GM12873 (cell line): ENCODE measurements around the gene SCN9A.

ENCODE experiments used
- CTCF ChIP-seq: IDR thresholded peaks from 2 replicates; pipeline ENCODE4 v1.5.1; 2012; ENCODE audit warnings: low read depth, mild to moderate bottlenecking, moderate library complexity, low read length, control low read depth; ENCODE audit not compliant: insufficient read depth; ENCODE audit errors: missing control alignments

Gene SCN9A

DNA sequence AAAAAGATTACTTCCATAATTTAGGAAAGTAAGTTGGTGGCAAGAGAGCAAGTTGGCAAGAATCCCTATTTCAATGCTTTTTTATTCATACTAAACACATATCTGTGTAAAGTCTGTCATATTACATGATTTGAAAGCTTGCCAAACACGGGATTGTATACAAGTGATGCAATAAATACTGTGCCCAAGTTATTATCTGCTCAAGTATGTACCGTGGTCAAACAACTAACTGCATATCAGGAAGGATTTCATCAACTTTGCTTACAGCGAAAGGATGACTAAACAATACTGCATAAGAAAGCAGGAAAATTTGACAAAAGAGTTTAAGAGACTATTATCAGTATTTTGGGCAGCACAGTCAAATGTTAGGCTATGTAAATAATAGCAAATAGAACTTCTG is 178.3 kb downstream of the SCN9A start:
- no peak for TF ChIP-seq CTCF

DNA sequence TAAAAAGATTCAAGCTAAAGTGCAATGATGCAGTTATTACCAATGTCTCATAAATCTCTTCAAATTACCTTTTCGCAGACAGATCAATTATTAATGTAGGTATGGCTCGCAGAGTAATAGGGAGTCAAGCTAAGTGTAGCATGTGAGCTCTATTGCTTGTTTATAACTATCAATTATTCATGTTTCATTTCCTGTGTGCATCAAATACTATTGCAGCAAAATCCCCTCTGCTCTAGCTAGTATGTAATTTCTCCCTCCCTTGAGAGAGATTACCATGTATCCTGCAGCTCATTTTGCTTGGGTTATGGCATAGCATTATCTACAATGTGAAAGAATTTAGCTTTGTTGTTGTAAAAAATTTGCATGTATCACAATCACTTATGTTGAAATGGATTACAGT is 182.3 kb downstream of the SCN9A start:
- no peak for TF ChIP-seq CTCF

DNA sequence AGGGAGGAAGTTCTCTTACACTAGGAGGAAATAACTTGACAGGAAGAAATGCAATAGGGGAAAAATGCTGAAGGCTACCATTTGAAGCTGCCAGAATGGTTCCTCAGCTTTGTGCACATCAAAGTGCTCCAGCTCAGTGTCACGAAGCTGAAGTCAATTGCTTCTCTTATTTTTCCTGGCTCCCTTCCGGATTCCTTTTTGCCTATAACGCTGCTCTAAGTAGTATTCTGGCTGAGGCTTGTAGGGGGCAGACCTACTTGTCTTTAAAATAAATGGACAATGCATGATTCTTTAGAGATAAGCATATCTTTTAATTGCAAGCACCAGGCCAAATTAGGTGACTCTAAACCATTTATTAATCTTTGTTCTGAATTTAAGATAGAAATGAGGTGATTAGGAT is 187.7 kb downstream of the SCN9A start:
- TF ChIP-seq CTCF = no peak

GRCh38 chr2:166184789-166185188 is 191.0 kb downstream of the SCN9A start:
- no peak for TF ChIP-seq CTCF

DNA sequence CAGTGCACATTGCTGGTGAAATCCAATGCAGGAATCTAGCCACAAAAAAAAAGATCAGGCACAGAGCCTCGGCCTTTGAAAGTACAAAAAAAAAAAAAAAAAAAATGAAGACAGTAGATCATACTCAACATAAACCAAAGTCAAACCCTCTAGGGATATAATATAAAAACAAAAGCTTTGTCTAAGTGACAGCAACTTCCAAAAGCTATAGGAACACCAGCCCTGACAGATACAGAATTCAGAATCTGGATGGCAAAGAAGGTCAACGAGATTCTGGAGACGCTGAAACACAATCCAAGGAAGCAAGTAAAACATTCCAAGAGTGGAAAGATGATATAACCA is 194.0 kb downstream of the SCN9A start:
- TF ChIP-seq CTCF = no peak

DNA sequence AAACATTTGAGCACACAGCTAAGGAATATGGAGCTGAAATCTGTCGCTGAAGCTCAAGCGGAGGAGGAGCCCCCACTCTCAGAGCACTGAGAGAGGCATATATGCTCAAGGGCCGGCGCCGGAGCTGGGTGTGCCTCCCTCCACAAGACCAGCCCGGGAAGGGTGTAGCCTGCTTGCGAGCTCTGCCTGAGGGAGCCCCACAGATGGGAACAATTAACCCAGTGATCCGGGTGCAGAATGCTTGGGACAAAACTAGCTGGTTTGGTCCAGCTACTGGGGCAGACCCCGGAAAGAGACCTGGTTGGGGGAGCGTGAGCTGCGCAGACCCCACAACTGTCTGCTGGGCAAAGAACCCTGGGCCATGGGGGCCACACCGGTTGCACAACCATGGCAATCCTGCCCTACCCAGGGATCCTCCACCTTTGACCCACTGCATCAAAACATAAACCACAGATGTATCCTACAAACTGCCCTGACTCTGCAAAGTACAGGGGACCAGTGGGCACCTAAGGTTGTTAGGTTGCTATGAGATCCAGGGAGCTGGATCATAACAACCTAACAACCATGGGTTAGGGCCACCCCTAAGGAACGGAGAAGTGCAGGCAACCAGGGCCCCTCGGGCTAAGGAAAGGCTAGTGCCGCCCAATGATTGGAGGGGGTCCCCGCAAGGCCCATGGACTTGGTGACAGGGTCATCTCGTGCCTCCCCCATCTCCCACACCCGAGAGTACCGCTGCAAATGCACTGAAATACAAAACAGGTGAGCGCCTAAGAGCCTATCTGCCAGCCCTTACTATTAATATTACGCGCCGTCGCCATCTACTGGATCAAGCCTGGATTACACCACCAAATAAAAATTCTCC is 194.6 kb downstream of the SCN9A start:
- peak; percentile 65 for TF ChIP-seq CTCF

GRCh38 chr2:166179201-166179600 is 196.5 kb downstream of the SCN9A start:
- TF ChIP-seq CTCF = no peak

DNA sequence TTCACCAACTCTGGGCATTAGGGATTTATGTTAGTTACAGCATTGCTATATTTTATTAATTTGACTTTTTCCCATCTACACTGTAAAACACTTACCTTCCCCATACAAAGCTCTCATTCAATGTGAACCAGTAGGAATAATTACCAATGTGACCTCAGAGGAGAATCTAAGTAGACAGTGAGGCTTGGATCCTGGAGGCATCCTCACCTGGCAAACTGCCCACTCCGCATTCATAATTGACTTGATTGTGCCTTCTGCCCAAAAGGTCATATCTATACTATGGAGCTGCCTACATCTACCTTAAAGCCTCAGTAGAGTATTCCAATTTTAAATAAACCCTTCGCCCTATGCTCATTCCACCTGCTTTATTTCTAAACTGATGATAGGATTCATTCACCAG is 202.5 kb downstream of the SCN9A start:
- no peak for TF ChIP-seq CTCF
